ENCODE data around the gene NAV2.

The NAV2 gene

GRCh38 chr11:19672586-19673206 is 39.9 kb upstream of the NAV2 start:
- no peak overlapping the region for H3K4me3 ChIP-seq (ENCODE audit: low read depth, low read length)
- in situ Hi-C loops (cut with HindIII; ENCODE audit: low sequenced_read_pairs), result no loop called here
- no peak for DNase-seq (ENCODE audit: low read depth)
- TF ChIP-seq CTCF (IDR thresholded peaks at IDR 0.05; ENCODE audit: low read depth, low read length, missing control alignments), result no peak

- no peak for DNase-seq (ENCODE audit: low read depth)
- in situ Hi-C loops (cut with HindIII; ENCODE audit: low sequenced_read_pairs), result no loop called here
- H3K4me3 ChIP-seq (ENCODE audit: low read depth, low read length), result no peak overlapping the region
- no peak for TF ChIP-seq CTCF (IDR thresholded peaks at IDR 0.05; ENCODE audit: low read depth, low read length, missing control alignments)
These were observed 38.5 kb upstream of the NAV2 start for GRCh38 chr11:19673924-19674729.

- in situ Hi-C loops (cut with HindIII; ENCODE audit: low sequenced_read_pairs), result no loop called here
- no peak for TF ChIP-seq CTCF (IDR thresholded peaks at IDR 0.05; ENCODE audit: low read depth, low read length, missing control alignments)
- DNase-seq (ENCODE audit: low read depth), result no peak
- H3K4me3 ChIP-seq (ENCODE audit: low read depth, low read length), result no peak overlapping the region
These were observed 37.8 kb upstream of the NAV2 start for GRCh38 chr11:19674836-19675235.

- no peak for DNase-seq (ENCODE audit: low read depth)
- in situ Hi-C loops (cut with HindIII; ENCODE audit: low sequenced_read_pairs), result no loop called here
- no peak for TF ChIP-seq CTCF (IDR thresholded peaks at IDR 0.05; ENCODE audit: low read depth, low read length, missing control alignments)
- H3K4me3 ChIP-seq (ENCODE audit: low read depth, low read length), result no peak overlapping the region
These were observed 37.2 kb upstream of the NAV2 start for GRCh38 chr11:19675397-19675796.

GRCh38 chr11:19676475-19677380 is 35.9 kb upstream of the NAV2 start:
- H3K4me3 ChIP-seq (ENCODE audit: low read depth, low read length), result no peak overlapping the region
- no peak for DNase-seq (ENCODE audit: low read depth)
- TF ChIP-seq CTCF (IDR thresholded peaks at IDR 0.05; ENCODE audit: low read depth, low read length, missing control alignments), result no peak
- in situ Hi-C loops (cut with HindIII; ENCODE audit: low sequenced_read_pairs), result no loop called here

- no peak overlapping the region for H3K4me3 ChIP-seq (ENCODE audit: low read depth, low read length)
- DNase-seq (ENCODE audit: low read depth), result no peak
- in situ Hi-C loops (cut with HindIII; ENCODE audit: low sequenced_read_pairs), result no loop called here
- no peak for TF ChIP-seq CTCF (IDR thresholded peaks at IDR 0.05; ENCODE audit: low read depth, low read length, missing control alignments)
These were observed 35.1 kb upstream of the NAV2 start for GRCh38 chr11:19677381-19678080.

Measured in astrocyte of the cerebellum (primary cell).